Measurements from ENCODE around the gene ABCF2.

Gene ABCF2

GRCh38 chr7:151235091-151235787 lies 8.2 kb upstream of the ABCF2 start:
- TF ChIP-seq, protein P1, sequence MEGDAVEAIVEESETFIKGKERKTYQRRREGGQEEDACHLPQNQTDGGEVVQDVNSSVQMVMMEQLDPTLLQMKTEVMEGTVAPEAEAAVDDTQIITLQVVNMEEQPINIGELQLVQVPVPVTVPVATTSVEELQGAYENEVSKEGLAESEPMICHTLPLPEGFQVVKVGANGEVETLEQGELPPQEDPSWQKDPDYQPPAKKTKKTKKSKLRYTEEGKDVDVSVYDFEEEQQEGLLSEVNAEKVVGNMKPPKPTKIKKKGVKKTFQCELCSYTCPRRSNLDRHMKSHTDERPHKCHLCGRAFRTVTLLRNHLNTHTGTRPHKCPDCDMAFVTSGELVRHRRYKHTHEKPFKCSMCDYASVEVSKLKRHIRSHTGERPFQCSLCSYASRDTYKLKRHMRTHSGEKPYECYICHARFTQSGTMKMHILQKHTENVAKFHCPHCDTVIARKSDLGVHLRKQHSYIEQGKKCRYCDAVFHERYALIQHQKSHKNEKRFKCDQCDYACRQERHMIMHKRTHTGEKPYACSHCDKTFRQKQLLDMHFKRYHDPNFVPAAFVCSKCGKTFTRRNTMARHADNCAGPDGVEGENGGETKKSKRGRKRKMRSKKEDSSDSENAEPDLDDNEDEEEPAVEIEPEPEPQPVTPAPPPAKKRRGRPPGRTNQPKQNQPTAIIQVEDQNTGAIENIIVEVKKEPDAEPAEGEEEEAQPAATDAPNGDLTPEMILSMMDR (IDR thresholded peaks at IDR 0.05; ENCODE audit: borderline replicate concordance, control extremely low read depth, extremely low read depth, insufficient read depth, missing control alignments): no peak
- in situ Hi-C loops (cut with MboI; ENCODE audit: low sequenced_read_pairs, unreplicated experiment): no loop called here
- no peak for DNase-seq (ENCODE audit: low spot score)

DNA sequence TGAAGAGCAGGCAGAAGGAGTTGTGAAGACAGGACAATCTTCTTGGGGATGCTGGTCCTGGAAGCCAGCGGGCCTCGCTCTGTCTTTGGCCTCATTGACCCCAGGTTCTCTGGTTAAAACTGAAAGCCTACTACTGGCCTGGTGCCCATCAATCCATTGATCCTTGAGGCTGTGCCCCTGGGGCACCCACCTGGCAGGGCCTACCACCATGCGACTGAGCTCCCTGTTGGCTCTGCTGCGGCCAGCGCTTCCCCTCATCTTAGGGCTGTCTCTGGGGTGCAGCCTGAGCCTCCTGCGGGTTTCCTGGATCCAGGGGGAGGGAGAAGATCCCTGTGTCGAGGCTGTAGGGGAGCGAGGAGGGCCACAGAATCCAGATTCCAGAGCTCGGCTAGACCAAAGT lies 6.8 kb upstream of the ABCF2 start:
- in situ Hi-C loops (cut with MboI; ENCODE audit: low sequenced_read_pairs, unreplicated experiment): no loop called here
- no peak for DNase-seq (ENCODE audit: low spot score)
- TF ChIP-seq, protein P1 (IDR thresholded peaks at IDR 0.05; ENCODE audit: borderline replicate concordance, control extremely low read depth, extremely low read depth, insufficient read depth, missing control alignments): no peak

GRCh38 chr7:151232917-151233701 lies 6.1 kb upstream of the ABCF2 start:
- peak; percentile 75 for DNase-seq (ENCODE audit: low spot score)
- TF ChIP-seq, protein P1 (IDR thresholded peaks at IDR 0.05; ENCODE audit: borderline replicate concordance, control extremely low read depth, extremely low read depth, insufficient read depth, missing control alignments): no peak
- in situ Hi-C loops (cut with MboI; ENCODE audit: low sequenced_read_pairs, unreplicated experiment): no loop called here

DNA sequence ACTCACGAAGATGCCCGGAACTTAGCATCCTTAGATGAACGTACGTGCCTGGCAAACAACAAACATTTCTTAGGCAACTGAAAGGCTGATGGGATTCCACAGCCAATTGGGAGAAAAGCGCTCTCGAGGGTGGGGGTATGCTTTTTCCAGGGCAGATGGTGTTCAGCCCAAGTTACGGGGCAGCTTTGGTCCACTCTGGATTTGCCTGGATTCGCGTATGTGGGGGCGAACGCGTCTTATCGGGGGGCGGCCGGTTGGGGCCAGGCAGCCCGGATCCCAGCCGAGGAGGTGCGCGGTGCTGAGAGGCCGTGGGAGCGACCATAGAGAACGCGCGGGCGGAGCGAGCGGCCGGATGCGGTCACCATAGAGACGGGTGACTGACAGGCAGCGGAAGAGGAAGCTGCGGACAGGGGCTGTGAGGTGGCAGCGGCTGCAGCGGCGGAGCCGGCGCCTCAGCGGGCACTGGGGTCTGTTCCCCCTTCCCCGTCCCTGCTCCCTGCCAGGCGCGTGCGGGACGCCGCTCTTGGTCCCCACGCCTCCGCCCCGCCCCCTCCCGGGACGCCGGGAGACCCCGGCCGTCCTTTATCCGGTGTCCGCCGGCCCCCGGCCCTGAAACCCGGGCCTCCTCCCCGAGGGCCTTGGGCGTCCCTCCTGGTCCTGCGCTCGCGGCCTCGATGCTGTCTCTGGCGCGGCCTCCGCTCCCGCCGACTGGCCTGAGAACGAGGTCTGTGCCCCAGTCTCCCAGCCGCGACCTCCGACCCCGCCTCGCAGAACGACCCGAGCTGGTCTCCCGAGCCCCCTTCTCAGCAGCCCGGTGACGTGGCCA lies 5.3 kb upstream of the ABCF2 start, which contains the start of gene CHPF2:
Gene CHPF2, plus strand, starts transcription at position 393 of the 826 bp plus-strand sequence. CDS start 1,529 bp downstream, outside the sequence.
- in situ Hi-C loops (cut with MboI; ENCODE audit: low sequenced_read_pairs, unreplicated experiment): no loop called here
- DNase-seq (ENCODE audit: low spot score): peak; percentile 98
- TF ChIP-seq, protein P1 (IDR thresholded peaks at IDR 0.05; ENCODE audit: borderline replicate concordance, control extremely low read depth, extremely low read depth, insufficient read depth, missing control alignments): no peak

- DNase-seq (ENCODE audit: low spot score): no peak
- in situ Hi-C loops (cut with MboI; ENCODE audit: low sequenced_read_pairs, unreplicated experiment): no loop called here
- TF ChIP-seq, protein P1 (IDR thresholded peaks at IDR 0.05; ENCODE audit: borderline replicate concordance, control extremely low read depth, extremely low read depth, insufficient read depth, missing control alignments): no peak
Observed at GRCh38 chr7:151231080-151231479, 4.1 kb upstream of the ABCF2 start.

DNA sequence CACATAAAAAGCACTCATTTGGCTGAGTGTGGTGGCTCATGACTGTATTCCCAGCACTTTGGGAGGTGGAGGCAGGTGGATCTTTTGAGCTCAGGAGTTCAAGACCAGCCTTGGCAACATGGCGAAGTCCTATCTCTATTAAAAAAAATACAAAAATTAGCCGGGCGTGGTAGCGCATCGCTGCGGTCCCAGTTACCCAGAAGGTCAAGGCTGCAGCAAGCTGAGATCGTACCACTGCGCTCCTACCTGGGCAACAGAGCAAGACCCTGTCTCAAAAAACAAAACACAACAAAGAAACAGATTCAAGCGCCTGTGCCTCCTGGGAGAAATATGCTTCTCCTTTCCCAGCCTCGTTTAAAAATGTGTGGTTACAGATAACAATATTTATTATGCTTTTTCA lies 2.2 kb upstream of the ABCF2 start:
- TF ChIP-seq, protein P1 (IDR thresholded peaks at IDR 0.05; ENCODE audit: borderline replicate concordance, control extremely low read depth, extremely low read depth, insufficient read depth, missing control alignments): no peak
- in situ Hi-C loops (cut with MboI; ENCODE audit: low sequenced_read_pairs, unreplicated experiment): no loop called here
- DNase-seq (ENCODE audit: low spot score): no peak
